Daoy (cell line): ENCODE data around the gene CHAT. TPM values are rescaled to one million over a fixed set of nuclear protein-coding genes. Genes with fewer than 3 reads are reported as not detected.
A peak's percentile ranks its signal among the peaks of the same experiment; 100 is the strongest.

ENCODE experiments used
- DNase-seq: peaks from one replicate; pipeline ENCODE4 v3.0.0-alpha.2; 2015; ENCODE audit warnings: low read depth
- total RNA-seq: library from RNA; depleted of rRNA; stranded (reverse); fragments of >200 nt; shearing (Covaris generic); gene quantifications from 2 replicates; pipeline ENCODE4 v1.2.3, GENCODE V29; 2014; rRNA removed

The CHAT gene
- not detected in 2 replicates for total RNA-seq

- no peak for DNase-seq
These were observed at the start of gene CHAT for GRCh38 chr10:49613882-49614241. TSS of gene CHAT (plus strand) at chr10:49614037. CDS start at chr10:49614190, 153 bp downstream.

- DNase-seq, result no peak
These were observed 49.3 kb upstream of the CHAT start for GRCh38 chr10:49564461-49565009.

- no peak for DNase-seq
These were observed 46.0 kb upstream of the CHAT start for GRCh38 chr10:49567810-49568209.

- peak; percentile 8 for DNase-seq
These were observed 45.6 kb upstream of the CHAT start for GRCh38 chr10:49568235-49568634.

- DNase-seq, result peak; percentile 8
These were observed 44.7 kb upstream of the CHAT start for GRCh38 chr10:49569031-49569631.

- DNase-seq, result no peak
These were observed 42.4 kb upstream of the CHAT start for GRCh38 chr10:49571388-49571787.

- DNase-seq, result no peak
These were observed 41.2 kb upstream of the CHAT start for GRCh38 chr10:49572594-49573114.

GRCh38 chr10:49575489-49576072, 38.3 kb upstream of the CHAT start:
- DNase-seq, result no peak

GRCh38 chr10:49577182-49577925, 36.5 kb upstream of the CHAT start:
- DNase-seq, result no peak

- DNase-seq, result no peak
These were observed 35.4 kb upstream of the CHAT start for GRCh38 chr10:49578392-49578791.

GRCh38 chr10:49579621-49580020, 34.2 kb upstream of the CHAT start:
- DNase-seq, result no peak

- DNase-seq, result no peak
These were observed 28.4 kb upstream of the CHAT start for GRCh38 chr10:49585387-49585786.

GRCh38 chr10:49587981-49588380, 25.9 kb upstream of the CHAT start:
- no peak for DNase-seq

GRCh38 chr10:49592726-49593563, 20.9 kb upstream of the CHAT start:
- peak; percentile 39 for DNase-seq

- no peak for DNase-seq
These were observed 20.3 kb upstream of the CHAT start for GRCh38 chr10:49593564-49593875.

- DNase-seq, result no peak
These were observed 19.8 kb upstream of the CHAT start for GRCh38 chr10:49593998-49594397.

- peak; percentile 47 for DNase-seq
These were observed 19.2 kb upstream of the CHAT start for GRCh38 chr10:49594594-49594993.

GRCh38 chr10:49595003-49595712, 18.7 kb upstream of the CHAT start:
- no peak for DNase-seq

GRCh38 chr10:49595713-49596492, 17.9 kb upstream of the CHAT start:
- no peak for DNase-seq

- no peak for DNase-seq
These were observed 17.4 kb upstream of the CHAT start for GRCh38 chr10:49596493-49596809.

GRCh38 chr10:49596836-49597235, 17.0 kb upstream of the CHAT start:
- no peak for DNase-seq
